Activated CD8-positive, alpha-beta memory T cell treated with anti-CD3 and anti-CD28 coated beads, Interleukin-2, amount 10 ng/mL, durations not matched to agents 7 days and 5 days (primary cell): ENCODE data around the gene CCDC190. TPM values are rescaled to one million over a fixed set of nuclear protein-coding genes. Genes with fewer than 3 reads are reported as not detected.

Experiments used
- ATAC-seq: fragments of 150-1000 bp; cut with Tn5 transposase; one replicate; pipeline ENCODE4 v1.10.0; 2021; ENCODE audit warnings: moderate library complexity
- CTCF ChIA-PET: fragments of 350-600 bp; sonication (Branson Sonifier 250); formaldehyde crosslinking; loops from one replicate; lab custom pipeline; 2021; ENCODE audit warnings: antibody characterized with exemption; lab: Charles Lee
- DNase-seq: peaks from one replicate; pipeline ENCODE4 v3.0.0-alpha.2; 2020
- H3K27ac Mint-ChIP-seq: one replicate; pipeline ENCODE4 v1.8.0; 2021; ENCODE audit warnings: mild to moderate bottlenecking, mixed read lengths
- H3K27me3 Mint-ChIP-seq: one replicate; pipeline ENCODE4 v1.8.0; 2021; ENCODE audit warnings: mixed read lengths
- H3K36me3 Mint-ChIP-seq: one replicate; pipeline ENCODE4 v1.8.0; 2021; ENCODE audit warnings: mild to moderate bottlenecking, mixed read lengths
- H3K4me1 Mint-ChIP-seq: one replicate; pipeline ENCODE4 v1.8.0; 2021; ENCODE audit warnings: mixed read lengths
- H3K4me3 Mint-ChIP-seq: one replicate; pipeline ENCODE4 v1.8.0; 2021; ENCODE audit warnings: mild to moderate bottlenecking, moderate library complexity, mixed read lengths
- H3K9me3 Mint-ChIP-seq: one replicate; pipeline ENCODE4 v1.8.0; 2022; ENCODE audit warnings: low read depth, mixed read lengths
- total RNA-seq, 2 experiments: library from RNA; stranded (reverse); gene quantifications; one replicate each; pipeline ENCODE4 v1.2.3, GENCODE V29; 2021

CCDC190 gene, protein sequence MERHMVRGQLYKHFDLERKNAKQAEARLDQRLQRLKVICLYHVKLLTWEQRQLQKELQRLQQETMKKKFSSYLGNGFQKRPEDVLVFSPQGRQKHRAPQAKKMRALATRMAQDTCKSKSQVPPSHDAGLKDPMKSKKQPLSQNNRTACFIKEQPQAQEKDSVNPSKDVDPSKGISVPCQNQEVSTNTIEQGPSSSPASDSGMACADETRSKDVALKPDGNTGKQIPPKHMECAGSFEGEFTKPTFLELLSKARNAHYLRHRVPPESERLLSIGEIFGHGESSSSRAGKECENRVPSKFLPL
- not detected for total RNA-seq

DNA sequence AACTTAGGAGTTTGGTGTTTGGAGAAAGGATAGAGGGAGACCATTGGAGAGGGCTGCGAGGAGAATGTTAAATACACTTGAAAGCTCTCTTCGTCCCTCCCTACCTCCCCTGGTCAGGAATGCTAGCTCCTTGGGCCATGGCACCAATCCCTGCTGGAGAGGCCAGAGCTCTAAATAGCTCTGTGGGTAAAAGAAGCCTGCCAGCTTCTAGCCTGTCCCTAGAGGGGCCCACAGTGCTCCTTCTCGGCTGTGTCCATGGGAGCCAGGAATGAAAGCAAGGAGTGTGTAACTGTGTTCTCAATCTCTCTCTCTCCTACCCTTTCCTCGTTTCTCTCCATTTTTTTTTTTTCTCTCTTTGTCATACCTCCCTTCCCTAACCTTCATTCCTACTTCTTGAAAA is at the start of gene CCDC190:
CCDC190 (minus strand) TSS at position 75 of the 400 bp plus-strand sequence. CDS start 1,529 bp downstream, outside the sequence.
- no peak for ATAC-seq
- CTCF ChIA-PET: interaction anchor here (1.0 to 1.7 kb wide), 3 partner anchors 13 to 455 kb away, joined by 3 to 6 read pairs (median 3); no protein-coding TSS in a partner anchor
- H3K9me3 Mint-ChIP-seq: no peaks in the 10 kb centered on the region
- H3K4me3 Mint-ChIP-seq: no peak within 1 kb of the TSS
- H3K27ac Mint-ChIP-seq: no peak within 1 kb of the TSS
- H3K4me1 Mint-ChIP-seq: no peaks in the 10 kb centered on the region
- H3K27me3 Mint-ChIP-seq: peaks cover 21% of the 10 kb centered on the region
- H3K36me3 Mint-ChIP-seq: no peaks in the 10 kb centered on the region
- DNase-seq: no peak

DNA sequence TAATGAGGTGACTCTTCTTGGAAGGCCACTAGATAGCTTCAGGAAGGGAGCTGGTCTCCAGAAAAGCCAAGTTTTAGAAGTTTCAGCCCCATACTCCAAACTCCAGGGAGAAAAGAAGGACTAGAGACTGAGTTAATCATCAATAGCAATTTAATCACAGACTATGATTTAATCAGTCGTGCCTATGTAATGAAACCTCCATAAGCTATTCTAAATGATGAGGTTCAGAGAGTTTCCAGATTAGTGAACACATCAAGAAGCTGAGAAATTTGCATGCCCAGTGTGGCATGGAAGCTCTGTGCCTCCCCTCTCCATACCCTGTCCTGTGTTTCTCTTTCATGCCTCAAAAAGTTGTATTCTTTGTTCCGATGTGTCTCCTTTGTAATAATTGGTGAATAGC is 49.2 kb upstream of the CCDC190 start:
- CTCF ChIA-PET: no interaction called here
- Mint-ChIP-seq H3K36me3 (no peaks in the 10 kb centered on the region), H3K9me3 (peaks cover 7% of the 10 kb centered on the region), H3K4me3 (no peak overlapping the region), H3K4me1 (no peaks in the 10 kb centered on the region), H3K27ac (no peak overlapping the region), H3K27me3 (peaks cover 6% of the 10 kb centered on the region)
- ATAC-seq (no peak), DNase-seq (no peak)

DNA sequence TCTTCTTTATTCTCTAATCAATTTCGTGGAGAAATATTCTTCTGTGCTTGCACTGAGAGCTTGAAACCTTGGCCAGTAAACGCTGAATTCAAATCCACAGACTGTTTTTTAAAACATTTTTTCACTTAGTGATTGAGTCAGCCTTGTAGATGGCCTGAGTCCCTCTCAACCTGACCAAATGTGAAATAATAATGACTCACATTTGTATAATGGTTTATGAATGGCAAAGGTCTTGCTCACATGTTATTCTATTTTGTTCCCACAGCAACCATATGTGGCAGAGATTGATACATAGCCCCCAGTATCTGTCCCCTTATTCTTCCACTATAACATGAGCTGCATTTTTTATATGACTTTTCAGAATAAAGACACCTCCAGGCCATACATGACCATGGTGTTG is 47.8 kb upstream of the CCDC190 start:
- H3K4me1 Mint-ChIP-seq: no peaks in the 10 kb centered on the region

DNA sequence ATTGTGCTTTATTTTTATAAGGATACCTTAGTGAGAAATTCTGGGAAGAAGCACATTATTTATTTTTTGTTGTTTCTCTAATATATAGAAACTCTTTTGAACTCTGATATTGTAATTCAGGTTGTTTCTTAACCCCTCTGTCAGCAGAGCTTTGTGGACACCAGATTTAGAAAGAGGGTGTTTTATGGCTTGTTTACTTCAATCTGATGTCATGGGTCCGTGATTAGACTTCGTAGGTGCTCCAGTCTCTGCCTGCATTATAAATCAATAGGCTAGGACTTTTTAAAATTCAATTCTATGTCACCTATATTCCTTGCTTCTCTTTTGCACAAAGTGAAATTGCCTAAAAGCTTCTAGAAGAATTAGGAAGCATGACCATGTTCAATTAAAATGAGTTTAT is 47.3 kb upstream of the CCDC190 start:
- Mint-ChIP-seq H3K27ac (no peak overlapping the region), H3K27me3 (peaks cover 7% of the 10 kb centered on the region), H3K4me3 (no peak overlapping the region), H3K4me1 (no peaks in the 10 kb centered on the region), H3K36me3 (no peaks in the 10 kb centered on the region), H3K9me3 (peaks cover 7% of the 10 kb centered on the region)
- no peak for ATAC-seq
- CTCF ChIA-PET: no interaction called here
- DNase-seq: no peak

More for the DNA sequence above, 47.8 kb upstream of the CCDC190 start:
- no peak overlapping the region for H3K4me3 Mint-ChIP-seq
- no peak for DNase-seq
- no peak overlapping the region for H3K27ac Mint-ChIP-seq
- peaks cover 4% of the 10 kb centered on the region for H3K27me3 Mint-ChIP-seq
- CTCF ChIA-PET: interaction anchor here (0.9 kb wide), 1 partner anchor 61 kb away, joined by 3 read pairs; no protein-coding TSS in a partner anchor
- H3K36me3 Mint-ChIP-seq: no peaks in the 10 kb centered on the region
- ATAC-seq: no peak
- peaks cover 7% of the 10 kb centered on the region for H3K9me3 Mint-ChIP-seq

DNA sequence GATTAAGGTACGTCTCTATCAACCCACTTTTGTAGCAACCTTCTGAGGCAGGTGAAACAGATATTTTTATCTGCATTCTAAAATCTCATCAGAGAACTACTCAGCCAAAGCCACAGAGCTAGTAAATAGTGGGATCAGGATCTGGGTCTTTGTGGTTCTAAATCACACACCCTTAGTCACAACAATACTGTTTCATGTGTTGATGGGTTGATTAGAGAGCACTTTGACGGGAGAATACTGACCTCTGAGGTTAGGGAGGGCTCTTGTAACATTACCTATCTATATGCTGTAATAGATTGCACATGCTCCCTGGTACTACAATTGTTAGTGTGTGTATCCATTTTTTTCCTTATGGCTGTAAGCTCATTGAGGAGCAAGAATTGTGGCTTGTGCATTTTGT is 45.5 kb upstream of the CCDC190 start:
- H3K27me3 Mint-ChIP-seq: peaks cover 6% of the 10 kb centered on the region
- CTCF ChIA-PET: no interaction called here
- ATAC-seq (no peak), DNase-seq (no peak)
- H3K36me3 Mint-ChIP-seq: no peaks in the 10 kb centered on the region
- H3K27ac Mint-ChIP-seq: no peak overlapping the region
- no peak overlapping the region for H3K4me3 Mint-ChIP-seq
- no peaks in the 10 kb centered on the region for H3K9me3 Mint-ChIP-seq
- H3K4me1 Mint-ChIP-seq: no peaks in the 10 kb centered on the region

DNA sequence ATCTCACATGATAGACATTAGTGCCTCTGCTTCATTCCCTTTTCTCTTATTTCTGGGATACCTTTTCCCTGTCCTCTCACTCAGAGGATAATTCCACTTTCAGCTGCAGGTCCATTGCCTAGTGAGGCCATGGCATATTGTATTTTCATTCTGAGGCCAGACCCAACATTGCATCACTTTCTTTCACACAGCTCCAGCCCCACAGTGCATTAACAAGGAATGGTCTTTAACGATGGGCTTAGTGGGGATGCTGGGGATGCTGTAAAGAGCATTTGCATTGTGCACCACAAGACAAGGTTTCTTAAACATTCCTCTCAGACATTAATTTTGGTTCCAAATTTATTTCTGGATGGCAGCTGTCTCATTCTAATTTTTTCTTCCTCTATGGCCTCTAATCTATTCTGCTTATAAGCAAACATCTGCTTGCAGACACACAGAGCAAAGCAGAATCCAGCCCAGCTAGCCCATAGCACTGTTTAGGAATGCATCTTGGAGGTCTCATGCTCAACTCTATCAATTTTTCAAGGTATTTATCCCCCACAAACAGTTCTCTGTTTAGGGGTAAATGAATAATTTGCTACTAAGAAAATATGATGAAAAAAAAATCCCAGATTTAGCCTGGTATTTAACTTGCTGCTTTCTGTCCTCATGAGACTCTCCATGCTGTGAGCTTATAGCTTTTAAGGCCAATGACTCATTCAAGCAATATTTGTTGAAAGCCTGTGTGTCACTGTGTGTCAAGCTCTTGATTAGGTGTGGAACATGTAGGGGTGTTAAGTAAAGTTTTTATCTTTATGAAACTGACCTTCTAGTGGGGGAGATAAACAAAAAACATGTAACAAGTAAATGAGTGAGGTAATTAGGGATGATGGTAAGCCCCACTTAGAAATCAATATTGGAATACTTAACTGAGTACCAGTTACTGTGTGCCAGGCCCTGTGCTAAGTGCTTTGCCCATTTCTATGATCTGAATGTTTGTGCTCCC is 44.5 kb upstream of the CCDC190 start:
- Mint-ChIP-seq H3K4me3 (no peak overlapping the region), H3K27ac (no peak overlapping the region), H3K9me3 (no peaks in the 10 kb centered on the region), H3K4me1 (no peaks in the 10 kb centered on the region), H3K27me3 (peaks cover 8% of the 10 kb centered on the region), H3K36me3 (no peaks in the 10 kb centered on the region)
- CTCF ChIA-PET: no interaction called here
- ATAC-seq: no peak
- no peak for DNase-seq

DNA sequence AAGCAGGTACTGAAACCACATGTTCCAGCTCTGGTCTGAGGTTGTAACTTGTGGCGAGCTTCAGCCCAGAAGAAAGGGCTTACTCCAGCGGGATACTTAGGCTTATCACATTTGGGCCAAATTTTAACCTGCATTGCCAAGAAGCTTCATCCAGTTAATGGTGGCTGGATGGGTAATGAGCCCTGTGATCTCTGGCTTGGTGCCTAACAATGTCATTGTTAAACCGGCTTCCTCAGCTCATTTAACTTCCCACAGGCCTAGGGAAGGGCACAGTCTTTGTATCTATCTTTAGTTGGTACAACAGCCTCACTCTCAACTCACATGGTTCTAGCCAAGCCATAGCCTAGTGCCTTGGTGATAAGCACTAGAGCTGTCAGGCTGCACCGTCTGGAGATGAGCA is 43.6 kb upstream of the CCDC190 start:
- peaks cover 8% of the 10 kb centered on the region for H3K27me3 Mint-ChIP-seq
- no peaks in the 10 kb centered on the region for H3K36me3 Mint-ChIP-seq
- CTCF ChIA-PET: no interaction called here
- H3K4me3 Mint-ChIP-seq: no peak overlapping the region
- DNase-seq (no peak), ATAC-seq (no peak)
- H3K4me1 Mint-ChIP-seq: no peaks in the 10 kb centered on the region
- no peak overlapping the region for H3K27ac Mint-ChIP-seq
- H3K9me3 Mint-ChIP-seq: no peaks in the 10 kb centered on the region

DNA sequence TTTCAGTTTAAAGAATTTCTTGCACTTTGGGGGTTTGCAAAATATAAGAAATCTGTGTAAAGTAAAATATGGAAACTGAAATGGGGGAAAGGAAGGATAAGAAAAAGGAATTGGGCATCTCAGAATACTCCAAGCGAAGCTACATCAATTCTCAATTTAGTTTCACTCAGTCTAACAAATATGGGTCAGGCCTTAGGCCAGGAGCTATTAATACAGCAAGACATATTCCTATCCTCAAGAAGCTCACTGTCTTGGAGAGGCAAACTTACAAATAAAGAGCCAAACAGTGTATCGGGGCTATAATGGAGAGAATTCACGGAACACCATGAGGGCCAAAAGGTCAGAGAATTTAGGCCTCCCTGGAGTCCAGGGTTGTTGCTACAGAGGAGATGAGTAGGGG is 43.0 kb upstream of the CCDC190 start:
- ATAC-seq: no peak
- CTCF ChIA-PET: no interaction called here
- no peaks in the 10 kb centered on the region for H3K36me3 Mint-ChIP-seq
- H3K9me3 Mint-ChIP-seq: no peaks in the 10 kb centered on the region
- H3K27me3 Mint-ChIP-seq: peaks cover 8% of the 10 kb centered on the region
- H3K4me3 Mint-ChIP-seq: no peak overlapping the region
- DNase-seq: no peak
- no peaks in the 10 kb centered on the region for H3K4me1 Mint-ChIP-seq
- H3K27ac Mint-ChIP-seq: no peak overlapping the region

DNA sequence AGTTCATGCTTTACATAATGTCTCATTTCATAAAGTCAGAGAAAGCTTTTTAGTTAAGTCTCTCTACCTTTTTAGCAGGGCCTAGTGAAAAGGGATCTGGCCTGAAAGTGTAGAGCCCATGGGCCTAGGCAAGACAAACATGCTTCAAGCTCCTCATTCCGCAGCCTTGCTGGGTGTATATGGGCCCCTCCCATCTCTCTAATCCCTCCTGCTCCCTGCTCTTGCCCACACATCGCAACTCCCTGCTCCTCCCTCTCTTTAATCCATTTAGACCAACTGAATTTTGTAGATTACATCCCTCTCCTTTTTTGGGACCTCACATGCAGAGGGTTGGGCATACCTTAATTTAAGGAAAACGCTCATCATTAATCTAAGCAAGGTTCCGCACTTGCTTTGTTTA is 42.3 kb upstream of the CCDC190 start:
- H3K27me3 Mint-ChIP-seq: peaks cover 8% of the 10 kb centered on the region
- CTCF ChIA-PET: no interaction called here
- no peak overlapping the region for H3K27ac Mint-ChIP-seq

DNA sequence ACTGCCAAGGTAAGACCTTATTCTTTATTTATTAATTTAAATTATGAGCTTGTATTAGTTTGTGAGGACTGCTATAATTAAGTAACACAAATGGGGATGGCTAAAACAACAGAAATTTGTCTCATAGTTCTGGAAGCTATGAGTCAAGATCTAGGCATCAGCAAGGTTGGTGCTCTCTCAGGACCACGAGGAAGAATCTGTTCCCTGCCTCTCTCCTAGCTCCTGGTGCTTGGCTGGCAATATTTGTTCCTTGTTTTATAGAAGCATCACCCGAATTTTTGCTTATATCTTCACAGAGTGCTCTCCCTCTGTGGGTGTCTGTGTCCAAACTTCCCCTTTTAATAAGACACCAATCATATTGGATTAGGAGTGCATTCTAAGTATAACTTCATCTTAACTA is 41.4 kb upstream of the CCDC190 start:
- peaks cover 8% of the 10 kb centered on the region for H3K27me3 Mint-ChIP-seq
- no peaks in the 10 kb centered on the region for H3K4me1 Mint-ChIP-seq
- ATAC-seq (no peak), DNase-seq (no peak)
- H3K36me3 Mint-ChIP-seq: no peaks in the 10 kb centered on the region
- H3K27ac Mint-ChIP-seq: no peak overlapping the region
- no peaks in the 10 kb centered on the region for H3K9me3 Mint-ChIP-seq
- CTCF ChIA-PET: interaction anchor here (0.6 to 1.3 kb wide), 3 partner anchors 12 to 286 kb away, joined by 3 to 4 read pairs (median 3); no protein-coding TSS in a partner anchor
- H3K4me3 Mint-ChIP-seq: no peak overlapping the region

More for the DNA sequence above, 42.3 kb upstream of the CCDC190 start:
- Mint-ChIP-seq H3K36me3 (no peaks in the 10 kb centered on the region), H3K4me1 (no peaks in the 10 kb centered on the region), H3K4me3 (no peak overlapping the region), H3K9me3 (no peaks in the 10 kb centered on the region)
- DNase-seq (no peak), ATAC-seq (no peak)

DNA sequence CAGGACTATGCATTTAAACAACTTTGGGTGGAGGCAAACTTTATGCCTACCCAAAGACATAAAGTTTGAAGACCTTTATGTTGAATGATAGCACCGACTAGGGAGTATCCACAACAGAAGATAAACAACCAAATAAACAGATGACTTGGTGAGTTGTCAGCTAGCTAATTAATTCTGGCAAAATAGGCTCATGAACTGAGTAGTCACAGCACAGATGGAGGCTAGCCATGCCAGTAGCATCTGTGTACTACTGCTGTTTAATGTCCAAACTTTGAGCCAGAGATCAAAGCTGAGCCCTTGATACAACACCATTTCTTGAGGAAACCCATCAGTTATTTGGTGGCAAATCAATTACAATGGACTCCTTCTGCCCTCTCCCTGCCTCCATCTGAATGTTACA is 40.3 kb upstream of the CCDC190 start:
- Mint-ChIP-seq H3K36me3 (no peaks in the 10 kb centered on the region), H3K4me3 (no peak overlapping the region), H3K9me3 (no peaks in the 10 kb centered on the region), H3K27ac (no peak overlapping the region), H3K4me1 (no peaks in the 10 kb centered on the region), H3K27me3 (peaks cover 8% of the 10 kb centered on the region)
- CTCF ChIA-PET: interaction anchor here (1.3 kb wide), 1 partner anchor 14 kb away, joined by 3 read pairs; no protein-coding TSS in a partner anchor
- ATAC-seq (no peak), DNase-seq (no peak)

DNA sequence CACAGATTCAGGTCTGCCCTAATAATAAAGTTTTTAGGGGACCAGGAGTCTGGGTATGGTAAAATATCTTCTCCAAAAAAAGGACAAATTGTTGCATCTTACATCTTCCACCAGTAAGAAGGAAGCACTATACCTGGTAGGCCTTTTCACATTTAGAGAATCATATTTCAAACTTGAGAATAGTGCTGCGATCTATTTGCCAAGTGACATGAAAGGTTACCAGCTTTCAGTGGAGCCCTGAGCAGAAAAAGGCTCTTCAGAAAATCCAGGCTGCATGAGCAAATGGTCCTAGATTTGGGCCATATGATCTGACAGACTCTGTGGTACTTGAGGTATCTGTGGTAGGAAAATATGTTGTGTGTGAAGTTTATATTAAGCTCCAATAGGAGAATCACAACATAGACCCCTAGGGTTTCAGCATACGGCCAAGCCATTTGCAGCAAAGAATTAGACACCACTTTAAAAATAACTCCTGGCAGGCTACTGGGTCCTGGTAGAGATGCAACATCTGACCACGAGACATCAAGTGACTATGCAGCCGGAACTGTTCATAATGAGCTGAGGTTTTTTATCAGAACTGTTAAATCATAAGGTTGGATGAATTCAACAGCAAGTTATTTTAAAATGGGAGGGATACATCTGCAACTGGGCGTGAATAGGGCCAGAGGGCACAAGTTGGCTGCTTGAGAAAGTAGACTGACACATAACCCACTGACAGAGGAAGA is 38.6 kb upstream of the CCDC190 start:
- CTCF ChIA-PET: no interaction called here
- no peak overlapping the region for H3K27ac Mint-ChIP-seq

DNA sequence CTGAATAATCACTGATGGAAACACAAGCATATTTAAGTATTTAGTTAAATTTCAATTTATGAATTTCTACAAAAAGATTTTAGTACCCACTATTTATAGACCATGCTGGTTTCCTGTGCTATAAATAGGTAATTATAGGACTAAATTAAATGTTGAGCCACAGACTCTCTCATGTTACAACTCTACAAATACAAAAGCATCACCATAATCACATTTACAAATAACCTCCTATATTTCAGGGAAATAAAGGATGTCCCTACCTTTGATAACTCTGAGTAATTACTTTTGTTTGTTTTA is 32.6 kb upstream of the CCDC190 start:
- peaks cover 7% of the 10 kb centered on the region for H3K27me3 Mint-ChIP-seq
- ATAC-seq (no peak), DNase-seq (no peak)
- H3K27ac Mint-ChIP-seq: no peak overlapping the region
- no peaks in the 10 kb centered on the region for H3K4me1 Mint-ChIP-seq
- H3K9me3 Mint-ChIP-seq: no peaks in the 10 kb centered on the region
- no peaks in the 10 kb centered on the region for H3K36me3 Mint-ChIP-seq
- CTCF ChIA-PET: no interaction called here
- no peak overlapping the region for H3K4me3 Mint-ChIP-seq

More for the DNA sequence above, 38.6 kb upstream of the CCDC190 start:
- no peak overlapping the region for H3K4me3 Mint-ChIP-seq
- DNase-seq (no peak), ATAC-seq (no peak)
- no peaks in the 10 kb centered on the region for H3K36me3 Mint-ChIP-seq
- no peaks in the 10 kb centered on the region for H3K4me1 Mint-ChIP-seq
- H3K9me3 Mint-ChIP-seq: no peaks in the 10 kb centered on the region
- peaks cover 8% of the 10 kb centered on the region for H3K27me3 Mint-ChIP-seq
